Measurements from ENCODE around the gene HAPLN3. TPM values are rescaled to one million over a fixed set of nuclear protein-coding genes. Genes with fewer than 3 reads are reported as not detected.
"Not testable (repeated sequence)": the region's sequence is repeated elsewhere in the genome, so short reads cannot be mapped to it uniquely, and the experiment has no call there.

HAPLN3 gene
- total RNA-seq, 4 donors from 2014 or later, result 1.7 to 5.2 (median 2.1) TPM

DNA sequence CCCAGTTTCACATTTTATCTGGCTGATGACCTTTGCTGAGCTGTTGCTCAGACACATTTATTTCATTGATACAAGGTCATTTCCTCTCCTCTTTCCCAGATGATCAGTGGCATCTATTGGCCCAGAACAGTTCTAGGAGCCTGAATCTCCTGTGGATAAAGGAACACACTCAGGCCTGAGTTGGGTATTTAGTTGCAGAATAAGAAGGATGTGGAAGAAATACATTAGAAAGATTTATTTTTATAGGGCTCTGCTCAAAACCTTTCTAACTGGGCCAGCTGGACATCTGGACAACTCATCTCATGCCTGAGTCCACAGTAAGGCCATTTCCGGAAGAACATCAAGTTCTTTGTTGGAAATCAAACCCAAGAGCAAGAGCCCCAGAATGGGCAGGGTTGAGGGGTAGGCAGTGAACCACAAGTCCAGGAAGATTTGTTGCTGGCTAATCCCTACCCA lies 37.6 kb upstream of the HAPLN3 start:
- Histone ChIP-seq H3K9me3 (no peaks in the 10 kb centered on the region), H3K27me3 (no peaks in the 10 kb centered on the region), H3K27ac (peak overlapping the region; percentile 58 to 76 (median 70)), H3K4me3 (no peak overlapping the region), H3K36me3 (no peaks in the 10 kb centered on the region), H3K4me1 (peaks cover 16 to 17% of the 10 kb centered on the region in 2 donors)
- DNase-seq, result peak in 1 of 2 donors; percentile 49
- peak; percentile 65 to 80 for ATAC-seq
- TF ChIP-seq, protein P1, sequence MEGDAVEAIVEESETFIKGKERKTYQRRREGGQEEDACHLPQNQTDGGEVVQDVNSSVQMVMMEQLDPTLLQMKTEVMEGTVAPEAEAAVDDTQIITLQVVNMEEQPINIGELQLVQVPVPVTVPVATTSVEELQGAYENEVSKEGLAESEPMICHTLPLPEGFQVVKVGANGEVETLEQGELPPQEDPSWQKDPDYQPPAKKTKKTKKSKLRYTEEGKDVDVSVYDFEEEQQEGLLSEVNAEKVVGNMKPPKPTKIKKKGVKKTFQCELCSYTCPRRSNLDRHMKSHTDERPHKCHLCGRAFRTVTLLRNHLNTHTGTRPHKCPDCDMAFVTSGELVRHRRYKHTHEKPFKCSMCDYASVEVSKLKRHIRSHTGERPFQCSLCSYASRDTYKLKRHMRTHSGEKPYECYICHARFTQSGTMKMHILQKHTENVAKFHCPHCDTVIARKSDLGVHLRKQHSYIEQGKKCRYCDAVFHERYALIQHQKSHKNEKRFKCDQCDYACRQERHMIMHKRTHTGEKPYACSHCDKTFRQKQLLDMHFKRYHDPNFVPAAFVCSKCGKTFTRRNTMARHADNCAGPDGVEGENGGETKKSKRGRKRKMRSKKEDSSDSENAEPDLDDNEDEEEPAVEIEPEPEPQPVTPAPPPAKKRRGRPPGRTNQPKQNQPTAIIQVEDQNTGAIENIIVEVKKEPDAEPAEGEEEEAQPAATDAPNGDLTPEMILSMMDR (IDR thresholded peaks at IDR 0.05 in 4 of 5, conservative IDR thresholded peaks at IDR 0.05 in 1 of 5), result no peak
- no peak for TF ChIP-seq POLR2A (IDR thresholded peaks at IDR 0.05)
- in situ Hi-C loops (cut with MboI; ENCODE audit: low sequenced_read_pairs in 4 of 4) (no loop called here), intact Hi-C loops (cut with DNase I; ENCODE audit: low total_unique reads) (no loop called here)

GRCh38 chr15:88932271-88932874 lies 37.0 kb upstream of the HAPLN3 start:
- TF ChIP-seq, protein P1 (IDR thresholded peaks at IDR 0.05 in 4 of 5, conservative IDR thresholded peaks at IDR 0.05 in 1 of 5), result no peak
- TF ChIP-seq POLR2A (IDR thresholded peaks at IDR 0.05), result no peak
- in situ Hi-C loops (cut with MboI; ENCODE audit: low sequenced_read_pairs in 4 of 4), result no loop called here
- H3K4me1 ChIP-seq, result peaks cover 16 to 17% of the 10 kb centered on the region in 2 donors
- peak in 1 of 2 donors; percentile 68 for DNase-seq
- peak overlapping the region; percentile 58 to 76 (median 70) for H3K27ac ChIP-seq
- H3K9me3 ChIP-seq, result no peaks in the 10 kb centered on the region
- no peaks in the 10 kb centered on the region for H3K36me3 ChIP-seq
- no peak overlapping the region for H3K4me3 ChIP-seq
- intact Hi-C loops (cut with DNase I; ENCODE audit: low total_unique reads), result no loop called here
- no peaks in the 10 kb centered on the region for H3K27me3 ChIP-seq
- ATAC-seq, result peak; percentile 69 to 79

DNA sequence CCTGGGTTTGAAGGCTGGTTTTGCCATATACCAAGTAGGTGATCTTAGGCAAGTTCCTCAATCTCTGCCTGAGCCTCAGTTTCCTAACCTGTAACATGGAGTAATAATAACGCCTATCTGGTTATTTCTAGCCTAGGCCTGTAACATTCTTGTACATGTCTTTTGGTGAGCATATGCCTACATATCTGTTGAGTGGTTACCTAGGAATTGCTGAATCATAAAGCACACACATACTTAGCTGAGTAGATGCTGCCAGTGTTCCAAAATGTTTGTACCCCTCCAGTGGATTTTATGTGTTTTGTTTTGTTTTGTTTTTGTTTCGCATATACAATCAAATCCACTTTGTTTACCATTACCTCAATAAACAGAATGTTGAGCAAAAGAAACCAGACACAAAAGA lies 35.2 kb upstream of the HAPLN3 start:
- intact Hi-C loops (cut with DNase I; ENCODE audit: low total_unique reads), result no loop called here
- TF ChIP-seq, protein P1 (IDR thresholded peaks at IDR 0.05 in 4 of 5, conservative IDR thresholded peaks at IDR 0.05 in 1 of 5), result no peak
- TF ChIP-seq POLR2A (IDR thresholded peaks at IDR 0.05), result no peak
- in situ Hi-C loops (cut with MboI; ENCODE audit: low sequenced_read_pairs in 4 of 4), result no loop called here
- Histone ChIP-seq H3K4me3 (no peak overlapping the region), H3K9me3 (no peaks in the 10 kb centered on the region), H3K27me3 (no peaks in the 10 kb centered on the region), H3K27ac (no peak overlapping the region), H3K36me3 (no peaks in the 10 kb centered on the region), H3K4me1 (peaks cover 16 to 17% of the 10 kb centered on the region in 2 donors)
- ATAC-seq (no peak), DNase-seq (no peak)

- DNase-seq; H3K27me3 ChIP-seq; H3K9me3 ChIP-seq; ATAC-seq; H3K27ac ChIP-seq; H3K4me3 ChIP-seq; H3K36me3 ChIP-seq; intact Hi-C loops (cut with DNase I; ENCODE audit: low total_unique reads); in situ Hi-C loops (cut with MboI; ENCODE audit: low sequenced_read_pairs in 4 of 4): not testable (repeated sequence)
- peaks cover 16 to 17% of the 10 kb centered on the region in 2 donors for H3K4me1 ChIP-seq
These were observed 34.2 kb upstream of the HAPLN3 start for GRCh38 chr15:88929358-88930098.

GRCh38 chr15:88928192-88928591 lies 32.8 kb upstream of the HAPLN3 start:
- not testable (repeated sequence) for H3K4me3 ChIP-seq
- H3K4me1 ChIP-seq, result peaks cover 15 to 17% of the 10 kb centered on the region in 2 donors

DNA sequence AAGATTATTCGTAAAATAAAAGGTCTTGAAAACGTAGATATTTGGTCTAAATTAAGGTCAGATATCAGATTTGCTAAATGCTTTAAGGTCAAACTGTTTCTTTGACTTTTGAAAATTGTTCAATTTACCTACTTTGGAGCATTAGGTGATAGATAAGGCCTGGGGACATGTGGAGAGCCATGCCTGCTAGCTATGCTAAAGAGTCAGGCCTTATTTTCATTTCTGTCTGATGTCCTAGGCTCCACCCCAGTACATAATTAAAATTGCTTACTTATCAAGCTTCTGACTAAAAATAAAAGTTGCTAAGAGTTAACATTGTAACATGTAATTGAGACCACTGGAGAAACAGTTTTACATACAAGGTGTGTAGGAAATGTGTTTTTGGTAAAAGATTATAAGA lies 30.3 kb upstream of the HAPLN3 start:
- H3K27ac ChIP-seq; H3K9me3 ChIP-seq; intact Hi-C loops (cut with DNase I; ENCODE audit: low total_unique reads); H3K4me1 ChIP-seq; in situ Hi-C loops (cut with MboI; ENCODE audit: low sequenced_read_pairs in 4 of 4); H3K36me3 ChIP-seq; DNase-seq; H3K27me3 ChIP-seq; H3K4me3 ChIP-seq; ATAC-seq: not testable (repeated sequence)

More at GRCh38 chr15:88928192-88928591, 32.8 kb upstream of the HAPLN3 start:
- in situ Hi-C loops (cut with MboI; ENCODE audit: low sequenced_read_pairs in 4 of 4); ATAC-seq; H3K36me3 ChIP-seq; H3K27ac ChIP-seq; DNase-seq; intact Hi-C loops (cut with DNase I; ENCODE audit: low total_unique reads); H3K9me3 ChIP-seq; H3K27me3 ChIP-seq: not testable (repeated sequence)

- intact Hi-C loops (cut with DNase I; ENCODE audit: low total_unique reads); H3K27ac ChIP-seq; H3K27me3 ChIP-seq; H3K4me3 ChIP-seq; H3K9me3 ChIP-seq; ATAC-seq; DNase-seq; H3K36me3 ChIP-seq: not testable (repeated sequence)
- H3K4me1 ChIP-seq, result peaks cover 10 to 13% of the 10 kb centered on the region in 2 donors
- in situ Hi-C loops (cut with MboI; ENCODE audit: low sequenced_read_pairs in 4 of 4), result loop anchor here in 1 of 4 donors (25.0 kb wide), 1 partner anchor 241 kb away; no protein-coding TSS in a partner anchor
These were observed 25.6 kb upstream of the HAPLN3 start for GRCh38 chr15:88920892-88921435.
